ENCODE measurements around the gene PAK2. TPM values are rescaled to one million over a fixed set of nuclear protein-coding genes. Genes with fewer than 3 reads are reported as not detected.
"Not testable (repeated sequence)": the region's sequence is repeated elsewhere in the genome, so short reads cannot be mapped to it uniquely, and the experiment has no call there.

PAK2 gene
- total RNA-seq, 1 donor from 2014 or later, result 86.5 TPM

DNA sequence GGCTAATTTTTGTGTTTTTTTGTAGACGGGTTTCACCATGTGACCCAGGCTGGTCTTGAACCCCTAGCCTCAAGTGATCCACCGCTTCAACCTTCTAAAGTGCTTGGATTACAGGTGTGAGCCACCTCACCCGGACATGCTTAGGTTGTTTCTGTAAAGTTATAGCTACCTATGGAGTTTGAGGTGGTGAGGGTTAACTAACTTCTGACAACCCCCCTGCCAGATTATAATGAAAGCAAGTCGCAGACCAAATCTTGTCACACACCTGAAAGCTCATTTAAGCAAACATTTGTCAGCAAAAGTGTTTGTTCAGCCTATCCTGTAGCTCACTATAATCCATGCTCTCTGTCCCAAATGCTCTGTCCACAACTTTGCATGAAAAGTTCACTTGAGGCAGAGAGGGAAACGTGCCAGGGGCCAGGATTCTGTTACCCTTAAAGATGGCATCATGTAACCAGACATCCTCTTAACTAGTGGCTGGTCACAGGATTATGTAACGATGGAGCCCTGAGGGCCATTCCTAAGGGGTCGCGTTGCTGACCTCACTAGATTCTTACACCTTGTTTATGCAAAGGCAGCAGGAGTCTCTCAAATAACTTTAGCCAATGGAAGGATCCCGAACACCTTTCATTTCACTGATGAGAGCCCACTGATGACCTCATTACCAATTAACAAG is 103.9 kb downstream of the PAK2 start:
- Mint-ChIP-seq H3K9me3 (no peaks in the 10 kb centered on the region), H3K4me3 (no peak overlapping the region), H3K27me3 (ENCODE audit: insufficient read depth) (peaks cover 2% of the 10 kb centered on the region), H3K27ac (no peak overlapping the region), H3K4me1 (ENCODE audit: low read depth) (no peaks in the 10 kb centered on the region), H3K36me3 (ENCODE audit: low read depth) (no peaks in the 10 kb centered on the region)
- intact Hi-C loops (cut with micrococcal nuclease), result no loop called here
- DNase-seq (ENCODE audit: low spot score), result no peak

DNA sequence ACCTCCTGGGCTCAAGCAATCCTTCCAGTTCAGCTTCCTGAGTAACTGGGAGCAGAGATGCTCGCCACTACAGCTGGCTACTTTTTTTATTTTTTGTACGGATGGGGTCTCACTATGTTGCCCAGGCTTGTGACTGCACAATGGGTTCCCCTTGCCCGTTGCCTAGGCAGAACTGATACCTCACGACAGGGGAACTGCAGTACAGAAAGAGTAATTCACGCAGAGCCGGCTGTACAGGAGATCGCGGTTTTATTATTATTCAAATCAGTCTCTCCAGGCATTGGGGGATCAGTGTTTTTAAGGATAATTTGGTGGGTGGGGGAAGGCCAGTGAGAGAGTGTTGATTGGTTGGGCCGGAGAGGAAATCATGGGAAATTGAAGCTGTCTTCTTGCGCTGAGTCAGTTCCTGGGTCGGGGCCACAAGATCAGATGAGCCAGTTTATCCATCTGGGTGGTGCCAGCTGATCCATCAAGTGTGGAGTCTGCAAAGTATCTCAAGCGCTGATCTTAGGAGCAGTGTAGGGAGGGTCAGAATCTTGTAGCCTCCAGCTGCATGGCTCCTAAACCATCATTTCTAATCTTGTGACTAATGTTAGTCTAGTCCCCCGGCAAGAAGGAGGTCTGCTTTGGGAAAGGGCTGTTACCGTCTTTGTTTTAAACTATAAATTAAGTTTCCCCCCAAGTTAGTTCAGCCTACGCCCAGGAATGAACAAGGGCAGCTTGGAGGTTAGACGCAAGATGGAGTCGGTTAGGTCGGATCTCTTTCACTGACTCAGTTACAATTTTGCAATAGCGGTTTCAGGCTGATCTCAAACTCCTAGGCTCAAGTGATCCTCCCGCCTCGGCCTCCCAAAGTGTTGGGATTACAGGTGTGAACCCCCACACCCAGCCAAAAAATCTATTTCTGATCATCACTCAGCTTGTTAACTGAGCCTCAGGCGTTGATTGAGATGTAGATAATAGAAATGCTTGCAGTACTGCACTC is 104.9 kb downstream of the PAK2 start:
- H3K4me1 Mint-ChIP-seq (ENCODE audit: low read depth); H3K27ac Mint-ChIP-seq; H3K4me3 Mint-ChIP-seq; H3K36me3 Mint-ChIP-seq (ENCODE audit: low read depth); H3K9me3 Mint-ChIP-seq; DNase-seq (ENCODE audit: low spot score); H3K27me3 Mint-ChIP-seq (ENCODE audit: insufficient read depth); intact Hi-C loops (cut with micrococcal nuclease): not testable (repeated sequence)

DNA sequence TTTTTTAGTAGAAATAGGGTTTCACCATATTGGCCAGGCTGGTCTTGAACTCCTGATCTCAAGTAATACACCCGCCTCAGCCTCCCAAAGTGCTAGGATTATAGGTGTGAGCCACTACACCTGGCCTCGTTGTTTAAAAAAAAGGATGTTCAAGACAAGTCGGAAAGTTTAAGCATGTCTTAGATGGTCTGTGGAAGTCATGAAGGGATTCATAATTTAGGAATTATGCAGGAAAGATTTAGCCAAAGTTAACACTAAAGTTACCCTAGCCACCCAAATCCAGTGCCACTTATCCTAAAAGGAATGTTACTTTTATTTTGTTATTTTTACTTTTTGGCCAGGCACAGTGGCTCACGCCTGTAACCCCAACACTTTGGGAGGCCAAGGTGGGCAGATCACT is 108.7 kb downstream of the PAK2 start:
- intact Hi-C loops (cut with micrococcal nuclease); H3K4me3 Mint-ChIP-seq; H3K4me1 Mint-ChIP-seq (ENCODE audit: low read depth): not testable (repeated sequence)

DNA sequence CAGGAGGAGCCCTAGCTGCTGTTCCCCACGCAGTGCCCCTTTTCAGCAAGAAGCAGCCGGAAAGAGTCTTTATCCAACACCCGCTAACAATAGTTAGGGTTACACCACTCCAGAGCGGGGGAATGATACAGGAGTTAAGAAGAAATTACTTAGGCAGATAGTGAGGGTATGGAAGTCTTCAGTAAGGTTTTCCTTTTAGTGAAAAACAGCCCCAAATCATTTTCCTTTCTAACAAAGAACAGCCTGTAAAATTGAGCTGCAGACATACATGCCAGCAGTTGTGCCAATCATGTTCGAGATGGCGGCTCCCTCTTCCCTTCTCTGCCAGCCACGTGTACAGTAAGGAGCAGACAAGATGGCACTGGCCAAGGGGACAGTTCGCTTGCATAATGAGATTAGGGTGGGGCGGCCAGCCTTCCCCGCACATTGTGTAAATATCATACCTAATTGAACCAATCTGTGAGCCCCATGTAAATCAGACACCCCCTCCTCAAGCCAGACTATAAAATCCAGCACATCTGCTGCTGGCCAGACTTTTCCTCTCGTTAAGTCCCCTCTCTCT is 109.6 kb downstream of the PAK2 start:
- no peak for DNase-seq (ENCODE audit: low spot score)
- no peaks in the 10 kb centered on the region for H3K36me3 Mint-ChIP-seq (ENCODE audit: low read depth)

More for the DNA sequence above, 108.7 kb downstream of the PAK2 start:
- H3K36me3 Mint-ChIP-seq (ENCODE audit: low read depth); H3K27me3 Mint-ChIP-seq (ENCODE audit: insufficient read depth); H3K9me3 Mint-ChIP-seq; DNase-seq (ENCODE audit: low spot score); H3K27ac Mint-ChIP-seq: not testable (repeated sequence)

DNA sequence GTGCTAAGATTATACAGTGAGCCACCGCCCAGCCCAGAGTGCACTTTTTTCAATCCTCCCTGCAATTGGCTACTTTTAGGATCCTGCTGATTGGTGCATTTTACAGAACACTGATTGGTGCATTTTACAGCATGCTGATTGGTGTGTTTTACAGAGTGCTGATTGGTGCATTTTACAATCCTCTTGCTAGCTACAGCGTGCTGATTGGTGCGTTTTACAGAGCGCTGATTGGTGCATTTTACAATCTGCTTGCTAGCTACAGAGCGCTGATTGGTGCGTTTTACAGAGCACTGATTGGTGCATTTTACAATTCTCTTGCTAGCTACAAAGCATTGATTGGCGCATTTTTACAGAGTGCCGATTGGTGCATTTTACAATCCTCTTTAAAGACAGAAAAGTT is 123.3 kb downstream of the PAK2 start:
- peaks cover 11% of the 10 kb centered on the region for H3K27me3 Mint-ChIP-seq (ENCODE audit: insufficient read depth)
- H3K36me3 Mint-ChIP-seq (ENCODE audit: low read depth); H3K4me1 Mint-ChIP-seq (ENCODE audit: low read depth); DNase-seq (ENCODE audit: low spot score); H3K4me3 Mint-ChIP-seq; H3K27ac Mint-ChIP-seq; intact Hi-C loops (cut with micrococcal nuclease): not testable (repeated sequence)
- peaks cover 12% of the 10 kb centered on the region for H3K9me3 Mint-ChIP-seq

More for the DNA sequence above, 109.6 kb downstream of the PAK2 start:
- intact Hi-C loops (cut with micrococcal nuclease), result no loop called here
- H3K9me3 Mint-ChIP-seq, result no peaks in the 10 kb centered on the region
- H3K27me3 Mint-ChIP-seq (ENCODE audit: insufficient read depth), result peaks cover 2% of the 10 kb centered on the region
- no peak overlapping the region for H3K27ac Mint-ChIP-seq
- H3K4me1 Mint-ChIP-seq (ENCODE audit: low read depth), result no peaks in the 10 kb centered on the region
- no peak overlapping the region for H3K4me3 Mint-ChIP-seq

DNA sequence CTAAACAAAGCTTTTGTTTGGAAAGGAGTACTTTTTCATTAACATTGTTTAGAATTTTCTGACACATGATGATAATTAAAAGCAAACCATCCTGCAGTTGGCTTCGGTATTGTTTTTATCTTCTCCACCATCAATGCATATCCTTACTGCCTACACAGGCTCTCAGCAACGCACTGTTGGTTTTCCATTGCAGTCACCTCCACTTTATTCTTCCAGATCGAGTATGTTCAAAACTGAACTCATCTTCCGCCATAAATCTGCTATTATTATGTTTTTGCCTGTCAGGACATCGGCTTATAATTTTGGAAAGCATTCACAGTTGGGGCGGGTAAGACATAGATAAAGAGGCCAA is 127.5 kb downstream of the PAK2 start:
- Mint-ChIP-seq H3K4me1 (ENCODE audit: low read depth) (peaks cover 12% of the 10 kb centered on the region), H3K36me3 (ENCODE audit: low read depth) (peaks cover 2% of the 10 kb centered on the region), H3K4me3 (peak overlapping the region; percentile 88), H3K27me3 (ENCODE audit: insufficient read depth) (peaks cover 4% of the 10 kb centered on the region), H3K9me3 (peaks cover 12% of the 10 kb centered on the region), H3K27ac (peak overlapping the region; percentile 96)
- intact Hi-C loops (cut with micrococcal nuclease), result loop anchor here (1.0 to 5.0 kb wide), 7 partner anchors 75 to 688 kb away; partner anchors contain the start of genes BDH1, CEP19, FBXO45 and NCBP2
- no peak for DNase-seq (ENCODE audit: low spot score)

DNA sequence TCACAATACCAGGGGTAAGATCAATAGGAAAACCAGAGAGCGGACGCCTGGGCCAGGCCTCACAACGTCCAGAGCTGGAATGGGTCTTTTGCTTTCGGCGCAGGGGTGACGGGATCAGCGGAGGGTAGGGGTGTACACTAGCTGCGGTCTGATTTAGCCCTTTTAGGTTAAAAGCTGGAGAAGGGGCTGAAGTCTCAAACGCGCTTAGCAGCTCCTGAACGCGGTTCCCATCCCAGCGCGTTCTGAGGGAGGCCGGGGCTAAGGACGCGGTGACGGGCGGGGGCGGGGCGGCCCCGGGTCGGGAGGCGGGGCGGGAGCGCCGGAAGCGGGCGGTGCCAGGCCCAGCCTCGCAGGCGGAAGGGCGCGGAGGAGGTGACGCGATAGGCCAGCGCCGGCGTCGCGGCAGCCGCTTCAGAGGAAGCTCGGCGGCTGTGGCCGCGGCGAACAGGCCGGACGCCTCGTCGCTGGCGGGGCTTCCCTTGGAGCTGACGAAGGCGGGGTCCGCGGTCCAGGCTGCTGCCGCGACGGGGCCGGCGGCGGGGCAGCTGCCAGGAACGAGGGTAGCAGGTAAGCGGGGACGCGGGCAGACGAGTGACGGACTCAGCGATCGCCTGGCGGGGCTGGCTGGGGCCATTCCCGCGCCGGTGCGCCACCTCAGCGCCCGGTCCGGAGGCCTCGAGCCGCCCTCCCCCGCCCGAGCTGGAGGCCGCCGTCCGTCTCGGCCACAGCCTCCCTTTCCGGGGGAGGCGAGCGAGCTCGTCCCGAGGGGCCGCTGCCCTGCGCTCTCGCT is 128.0 kb downstream of the PAK2 start, which contains the start of gene SENP5:
Gene SENP5, plus strand, starts transcription at position 414 of the 790 bp plus-strand sequence. CDS start 17,262 bp downstream, outside the sequence.
- intact Hi-C loops (cut with micrococcal nuclease), result loop anchor here (1.0 to 5.0 kb wide), 7 partner anchors 75 to 687 kb away; partner anchors contain the start of genes BDH1, CEP19, FBXO45 and NCBP2
- H3K27me3 Mint-ChIP-seq (ENCODE audit: insufficient read depth), result peaks cover 4% of the 10 kb centered on the region
- H3K4me3 Mint-ChIP-seq, result peak within 1 kb of the TSS; percentile 100
- DNase-seq (ENCODE audit: low spot score), result peak; percentile 86
- H3K4me1 Mint-ChIP-seq (ENCODE audit: low read depth), result peaks cover 12% of the 10 kb centered on the region
- H3K27ac Mint-ChIP-seq, result peak within 1 kb of the TSS; percentile 98
- H3K9me3 Mint-ChIP-seq, result peaks cover 12% of the 10 kb centered on the region
- H3K36me3 Mint-ChIP-seq (ENCODE audit: low read depth), result peaks cover 2% of the 10 kb centered on the region

DNA sequence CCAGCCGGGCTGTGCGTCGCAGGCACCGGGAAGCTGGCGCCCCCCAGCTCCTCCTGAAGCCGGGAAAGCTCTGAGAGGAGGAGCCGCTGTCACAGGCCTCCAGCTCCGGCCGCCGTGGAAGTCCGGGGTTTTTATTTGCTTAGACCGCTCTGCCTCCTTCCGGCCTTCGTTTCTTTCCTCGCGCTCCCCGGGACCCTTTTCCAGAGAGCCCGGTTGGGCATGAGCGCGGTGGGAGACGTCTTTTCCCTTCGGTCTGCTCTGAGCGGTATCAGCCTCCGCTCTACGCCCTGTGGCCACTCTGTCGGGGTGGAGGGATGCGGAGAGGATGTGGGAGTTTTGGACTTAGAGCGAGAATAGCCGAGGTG is 128.6 kb downstream of the PAK2 start:
- intact Hi-C loops (cut with micrococcal nuclease), result loop anchor here (5.0 kb wide), 1 partner anchor 301 kb away; the partner anchor contains the start of genes FBXO45 and WDR53
- Mint-ChIP-seq H3K9me3 (peaks cover 6% of the 10 kb centered on the region), H3K4me3 (peak overlapping the region; percentile 100), H3K36me3 (ENCODE audit: low read depth) (peaks cover 2% of the 10 kb centered on the region), H3K27me3 (ENCODE audit: insufficient read depth) (peaks cover 4% of the 10 kb centered on the region), H3K27ac (peak overlapping the region; percentile 98), H3K4me1 (ENCODE audit: low read depth) (peaks cover 12% of the 10 kb centered on the region)
- peak; percentile 19 for DNase-seq (ENCODE audit: low spot score)

DNA sequence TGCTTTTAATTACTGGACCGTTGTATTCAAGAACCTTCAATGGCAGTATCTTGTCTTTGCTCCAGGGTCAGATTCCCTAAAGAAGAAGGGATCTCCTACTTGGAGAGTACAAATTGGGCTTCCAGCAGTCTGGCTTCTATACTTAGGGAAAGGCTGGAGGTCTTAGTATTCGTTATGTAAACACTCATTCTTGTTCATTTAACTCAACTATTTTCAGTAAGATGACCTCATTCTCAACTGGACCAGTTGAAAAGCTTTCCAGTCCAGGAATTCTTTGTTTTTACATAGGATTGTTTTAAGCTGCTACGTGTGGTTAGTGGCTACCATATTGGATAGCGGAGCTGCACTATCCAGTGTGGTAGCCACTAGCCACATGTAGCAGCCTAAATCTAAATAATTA is 132.7 kb downstream of the PAK2 start:
- intact Hi-C loops (cut with micrococcal nuclease), result no loop called here

DNA sequence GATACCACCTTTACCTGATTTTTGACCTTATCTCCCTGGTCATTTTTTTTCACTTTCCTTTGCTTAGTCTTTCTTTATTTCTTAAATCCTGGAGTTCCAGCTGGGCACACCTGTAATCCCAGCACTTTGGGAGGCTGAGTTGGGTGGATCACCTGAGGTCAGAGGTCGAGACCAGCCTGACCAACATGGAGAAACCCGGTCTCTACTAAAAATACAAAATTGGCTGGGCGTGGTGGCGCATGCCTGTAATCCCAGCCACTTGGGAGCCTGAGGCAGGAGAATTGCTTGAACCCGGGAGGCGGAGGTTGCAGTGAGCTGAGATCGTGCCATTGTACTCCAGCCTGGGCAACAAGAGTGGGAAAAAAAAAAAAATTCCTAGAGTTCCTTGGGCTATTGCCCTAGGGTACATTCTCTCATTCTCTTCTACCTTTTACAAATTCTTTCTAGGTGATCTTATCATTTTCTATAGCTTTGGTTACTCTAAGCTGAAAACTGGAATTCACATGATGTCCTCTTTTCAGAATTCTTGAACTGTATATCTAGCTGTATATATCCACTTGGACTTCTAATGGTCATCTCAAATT is 134.9 kb downstream of the PAK2 start:
- H3K4me1 Mint-ChIP-seq (ENCODE audit: low read depth), result peaks cover 30% of the 10 kb centered on the region
- intact Hi-C loops (cut with micrococcal nuclease), result not testable (repeated sequence)

More for the DNA sequence above, 132.7 kb downstream of the PAK2 start:
- no peak for DNase-seq (ENCODE audit: low spot score)
- Mint-ChIP-seq H3K27me3 (ENCODE audit: insufficient read depth) (no peaks in the 10 kb centered on the region), H3K4me3 (no peak overlapping the region), H3K9me3 (no peaks in the 10 kb centered on the region), H3K27ac (no peak overlapping the region), H3K4me1 (ENCODE audit: low read depth) (peaks cover 19% of the 10 kb centered on the region), H3K36me3 (ENCODE audit: low read depth) (peaks cover 6% of the 10 kb centered on the region)

DNA sequence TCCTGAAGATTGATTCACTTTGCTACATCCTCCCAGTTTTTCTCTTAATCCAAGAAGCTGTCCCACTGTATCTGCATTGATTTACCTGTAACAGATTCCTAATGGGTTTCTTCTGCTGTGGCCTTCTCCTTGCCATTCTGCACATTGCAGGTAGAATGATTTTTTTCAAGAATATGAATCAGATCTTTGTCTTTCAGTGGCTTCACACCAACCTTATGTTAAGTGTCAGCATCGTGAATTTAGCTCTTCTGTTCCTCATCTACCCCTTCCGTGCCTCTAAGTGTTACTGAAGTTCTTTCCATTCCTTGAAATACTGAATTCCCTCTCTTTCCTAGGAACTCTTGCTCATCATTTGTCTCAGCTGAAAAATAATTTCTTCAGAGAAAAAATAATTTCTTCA is 135.6 kb downstream of the PAK2 start:
- Mint-ChIP-seq H3K27ac (no peak overlapping the region), H3K4me1 (ENCODE audit: low read depth) (peaks cover 31% of the 10 kb centered on the region), H3K36me3 (ENCODE audit: low read depth) (peaks cover 9% of the 10 kb centered on the region), H3K9me3 (no peaks in the 10 kb centered on the region), H3K4me3 (no peak overlapping the region), H3K27me3 (ENCODE audit: insufficient read depth) (no peaks in the 10 kb centered on the region)
- no peak for DNase-seq (ENCODE audit: low spot score)
- intact Hi-C loops (cut with micrococcal nuclease), result no loop called here

More for the DNA sequence above, 134.9 kb downstream of the PAK2 start:
- not testable (repeated sequence) for H3K9me3 Mint-ChIP-seq; DNase-seq (ENCODE audit: low spot score); H3K27ac Mint-ChIP-seq; H3K27me3 Mint-ChIP-seq (ENCODE audit: insufficient read depth); H3K36me3 Mint-ChIP-seq (ENCODE audit: low read depth); H3K4me3 Mint-ChIP-seq

Data from activated T-helper 1 cell treated with anti-CD3 and anti-CD28 coated beads, Interleukin-12 subunit alpha, Interleukin-12 subunit beta, Interleukin-2, Interleukin-4 antibody, amounts not matched to agents 30 ng/mL and 10 ng/mL and 1 ng/mL, durations not matched to agents 14 hours and 24 hours and 36 hours (primary cell).